Measurements from ENCODE around the gene GOLGA2.

The GOLGA2 gene

DNA sequence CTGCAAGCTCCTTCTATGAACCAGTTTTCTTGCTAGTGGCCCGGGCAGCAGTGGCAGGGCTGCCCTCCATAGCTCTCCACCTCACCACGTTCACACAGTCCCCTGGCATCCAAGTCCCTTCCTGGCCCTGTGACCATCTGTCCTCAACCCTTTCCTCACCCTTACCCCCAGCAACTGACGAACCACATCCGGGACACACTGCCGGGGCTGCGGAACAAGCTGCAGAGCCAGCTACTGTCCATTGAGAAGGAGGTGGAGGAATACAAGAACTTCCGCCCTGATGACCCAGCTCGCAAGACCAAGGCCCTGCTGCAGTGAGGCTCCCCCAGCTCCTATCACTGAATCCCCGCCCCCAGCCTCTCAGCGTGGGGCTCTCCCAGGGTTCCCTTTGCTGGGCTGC is 53.8 kb downstream of the GOLGA2 start:
- H3K4me3 ChIP-seq (ENCODE audit: low read depth, low read length) = no peak overlapping the region
- in situ Hi-C loops (cut with HindIII; ENCODE audit: low sequenced_read_pairs) = no loop called here
- TF ChIP-seq, protein P1, sequence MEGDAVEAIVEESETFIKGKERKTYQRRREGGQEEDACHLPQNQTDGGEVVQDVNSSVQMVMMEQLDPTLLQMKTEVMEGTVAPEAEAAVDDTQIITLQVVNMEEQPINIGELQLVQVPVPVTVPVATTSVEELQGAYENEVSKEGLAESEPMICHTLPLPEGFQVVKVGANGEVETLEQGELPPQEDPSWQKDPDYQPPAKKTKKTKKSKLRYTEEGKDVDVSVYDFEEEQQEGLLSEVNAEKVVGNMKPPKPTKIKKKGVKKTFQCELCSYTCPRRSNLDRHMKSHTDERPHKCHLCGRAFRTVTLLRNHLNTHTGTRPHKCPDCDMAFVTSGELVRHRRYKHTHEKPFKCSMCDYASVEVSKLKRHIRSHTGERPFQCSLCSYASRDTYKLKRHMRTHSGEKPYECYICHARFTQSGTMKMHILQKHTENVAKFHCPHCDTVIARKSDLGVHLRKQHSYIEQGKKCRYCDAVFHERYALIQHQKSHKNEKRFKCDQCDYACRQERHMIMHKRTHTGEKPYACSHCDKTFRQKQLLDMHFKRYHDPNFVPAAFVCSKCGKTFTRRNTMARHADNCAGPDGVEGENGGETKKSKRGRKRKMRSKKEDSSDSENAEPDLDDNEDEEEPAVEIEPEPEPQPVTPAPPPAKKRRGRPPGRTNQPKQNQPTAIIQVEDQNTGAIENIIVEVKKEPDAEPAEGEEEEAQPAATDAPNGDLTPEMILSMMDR (IDR thresholded peaks at IDR 0.05; ENCODE audit: low read depth, low read length, missing control alignments) = no peak
- no peak for DNase-seq (ENCODE audit: low read depth)

DNA sequence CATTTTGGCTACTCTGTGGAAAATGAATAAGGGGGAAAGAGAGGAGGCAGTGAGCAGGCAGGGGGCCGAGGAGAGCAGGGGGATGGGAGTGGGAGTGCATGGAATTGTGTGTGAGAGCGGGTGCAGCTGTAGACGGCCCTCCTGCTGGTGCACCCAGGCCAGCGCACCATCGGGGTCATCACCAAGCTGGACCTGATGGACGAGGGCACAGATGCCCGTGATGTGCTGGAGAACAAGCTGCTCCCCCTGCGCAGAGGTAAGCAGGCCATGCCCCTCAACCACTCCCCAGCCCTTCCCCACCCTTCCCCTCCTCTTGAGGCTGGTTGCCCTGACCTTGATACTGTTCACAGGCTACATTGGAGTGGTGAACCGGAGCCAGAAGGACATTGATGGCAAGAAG is 56.0 kb downstream of the GOLGA2 start:
- no peak for DNase-seq (ENCODE audit: low read depth)
- no peak overlapping the region for H3K4me3 ChIP-seq (ENCODE audit: low read depth, low read length)
- in situ Hi-C loops (cut with HindIII; ENCODE audit: low sequenced_read_pairs) = no loop called here
- TF ChIP-seq, protein P1 (IDR thresholded peaks at IDR 0.05; ENCODE audit: low read depth, low read length, missing control alignments) = no peak

DNA sequence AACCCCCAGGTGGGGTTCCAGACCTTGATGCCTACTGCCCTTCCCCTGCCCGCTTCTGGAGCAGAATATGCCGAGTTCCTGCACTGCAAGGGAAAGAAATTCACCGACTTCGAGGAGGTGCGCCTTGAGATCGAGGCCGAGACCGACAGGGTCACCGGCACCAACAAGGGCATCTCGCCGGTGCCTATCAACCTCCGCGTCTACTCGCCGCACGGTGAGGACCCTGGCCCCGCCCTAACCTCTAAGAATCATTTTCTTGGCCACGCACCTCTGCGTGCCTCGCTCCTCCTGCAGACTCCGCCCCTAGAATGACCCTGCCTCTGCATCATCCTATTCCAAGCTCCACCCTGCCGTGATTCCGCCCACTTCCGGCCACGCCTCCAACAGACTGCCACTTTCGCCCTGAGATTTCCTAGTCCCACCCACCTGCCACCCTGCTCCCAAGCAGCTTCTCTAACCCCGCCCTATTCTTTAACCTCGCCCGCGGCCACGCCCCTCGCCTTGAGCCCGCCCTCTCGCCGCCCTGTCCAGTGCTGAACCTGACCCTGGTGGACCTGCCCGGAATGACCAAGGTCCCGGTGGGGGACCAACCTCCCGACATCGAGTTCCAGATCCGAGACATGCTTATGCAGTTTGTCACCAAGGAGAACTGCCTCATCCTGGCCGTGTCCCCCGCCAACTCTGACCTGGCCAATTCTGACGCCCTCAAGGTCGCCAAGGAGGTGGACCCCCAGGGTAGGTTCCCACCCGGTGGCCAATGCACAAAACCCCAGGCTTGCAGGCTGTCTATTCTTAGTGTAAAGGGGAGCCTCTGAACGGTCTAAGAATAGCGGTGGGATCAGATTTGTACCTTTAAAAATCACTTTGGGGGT is 57.1 kb downstream of the GOLGA2 start:
- DNase-seq (ENCODE audit: low read depth) = peak; percentile 59
- TF ChIP-seq, protein P1 (IDR thresholded peaks at IDR 0.05; ENCODE audit: low read depth, low read length, missing control alignments) = no peak
- in situ Hi-C loops (cut with HindIII; ENCODE audit: low sequenced_read_pairs) = no loop called here
- peak overlapping the region; percentile 29 for H3K4me3 ChIP-seq (ENCODE audit: low read depth, low read length)

DNA sequence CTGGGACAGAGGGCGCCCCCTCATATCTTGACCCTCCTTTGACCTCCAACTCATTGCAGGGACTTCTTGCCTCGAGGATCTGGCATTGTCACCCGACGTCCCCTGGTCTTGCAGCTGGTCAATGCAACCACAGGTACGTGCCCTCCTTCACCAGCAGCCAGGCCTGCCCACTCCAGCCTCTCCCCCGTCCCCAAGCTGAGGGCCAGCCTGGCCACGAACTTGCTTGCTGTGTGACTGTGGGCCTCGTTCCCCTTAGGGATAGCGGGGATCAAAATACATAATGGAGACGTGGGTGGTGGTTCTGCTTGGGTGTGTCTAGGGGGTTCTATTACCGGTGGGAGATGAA is 57.7 kb downstream of the GOLGA2 start:
- in situ Hi-C loops (cut with HindIII; ENCODE audit: low sequenced_read_pairs) = no loop called here
- H3K4me3 ChIP-seq (ENCODE audit: low read depth, low read length) = peak overlapping the region; percentile 29

DNA sequence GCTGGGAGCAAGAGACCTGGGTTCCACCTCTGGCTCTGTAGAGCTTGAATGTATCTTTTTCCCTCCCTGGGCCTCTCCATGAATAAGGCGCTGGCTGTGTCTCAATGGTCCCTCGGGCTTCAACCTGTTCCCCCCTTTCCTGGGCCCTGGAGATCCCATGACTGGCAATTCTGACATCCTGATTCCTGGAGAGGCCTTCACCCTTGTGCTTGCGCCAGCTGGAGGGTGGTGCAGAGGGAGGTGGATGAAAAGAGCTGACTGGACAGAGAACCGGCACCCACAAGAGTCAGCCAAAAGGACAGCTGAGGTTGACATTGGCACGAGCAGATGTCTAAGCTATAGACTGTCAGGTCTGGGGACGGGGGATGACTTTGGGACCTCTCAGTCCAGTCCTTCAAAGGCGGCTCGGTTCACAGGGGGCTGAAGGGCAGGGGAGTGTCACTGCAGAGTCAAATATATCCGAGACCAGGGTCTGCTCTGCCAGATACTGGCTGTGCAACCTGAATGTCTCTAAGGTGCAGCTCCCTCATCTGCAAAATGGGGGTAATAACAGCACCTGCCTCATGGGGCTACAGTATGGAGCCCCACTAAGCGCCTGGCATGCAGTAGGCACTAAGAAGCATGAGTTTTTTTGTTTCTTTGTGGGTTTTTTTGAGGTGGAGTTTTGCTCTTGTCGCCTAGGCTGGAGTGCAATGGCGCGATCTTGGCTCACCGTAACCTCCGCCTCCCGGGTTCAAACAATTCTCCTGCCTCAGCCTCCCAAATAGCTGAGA is 58.8 kb downstream of the GOLGA2 start:
- no peak for DNase-seq (ENCODE audit: low read depth)
- TF ChIP-seq, protein P1 (IDR thresholded peaks at IDR 0.05; ENCODE audit: low read depth, low read length, missing control alignments) = no peak
- in situ Hi-C loops (cut with HindIII; ENCODE audit: low sequenced_read_pairs) = no loop called here
- no peak overlapping the region for H3K4me3 ChIP-seq (ENCODE audit: low read depth, low read length)

More for the DNA sequence above, 57.7 kb downstream of the GOLGA2 start:
- no peak for DNase-seq (ENCODE audit: low read depth)
- TF ChIP-seq, protein P1 (IDR thresholded peaks at IDR 0.05; ENCODE audit: low read depth, low read length, missing control alignments) = no peak

DNA sequence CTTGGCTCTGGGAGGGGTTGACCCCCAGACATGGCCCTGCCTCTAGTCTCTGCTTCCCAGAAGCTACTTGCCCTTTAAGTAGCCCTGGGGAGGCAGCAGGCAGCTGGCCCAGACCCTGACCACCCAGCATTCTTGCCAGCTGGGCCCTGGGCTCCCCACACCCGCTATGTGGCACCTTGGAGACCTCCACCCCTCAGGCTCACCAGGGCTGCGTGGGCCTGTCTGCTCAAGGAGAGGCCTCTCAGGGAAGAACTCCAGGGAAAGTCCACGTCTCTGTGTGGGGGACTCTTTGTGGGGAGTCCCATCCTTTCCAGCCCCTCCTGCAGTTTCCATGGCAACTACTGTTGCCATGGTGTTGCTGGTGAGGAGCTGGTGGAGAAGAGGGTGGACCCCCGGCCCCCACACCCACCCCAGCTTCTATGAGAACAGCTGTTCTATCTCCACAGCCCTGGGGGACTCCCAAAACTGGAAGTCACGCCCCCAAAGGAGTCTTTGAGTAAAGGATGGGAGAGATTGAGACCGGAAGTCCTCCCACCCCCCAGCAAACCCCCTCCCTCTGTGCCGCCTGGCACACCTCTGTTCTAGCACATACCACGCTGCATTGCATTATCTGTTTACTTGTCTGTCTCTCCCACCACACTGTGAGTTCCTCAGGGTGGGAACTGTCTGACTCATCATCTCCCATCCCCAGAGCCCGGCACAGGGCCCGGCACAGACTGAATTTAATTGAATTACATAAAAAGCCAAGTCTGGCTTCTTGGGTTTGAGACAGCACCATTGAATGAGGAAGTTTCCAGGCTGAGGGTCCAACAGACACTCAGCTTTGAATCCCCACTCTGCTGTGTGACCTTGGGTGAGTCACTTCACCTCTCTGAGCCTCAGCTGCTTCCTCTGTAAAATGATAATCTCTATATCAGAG is 60.1 kb downstream of the GOLGA2 start:
- peak; percentile 35 for DNase-seq (ENCODE audit: low read depth)
- in situ Hi-C loops (cut with HindIII; ENCODE audit: low sequenced_read_pairs) = no loop called here

More for the DNA sequence above, 60.1 kb downstream of the GOLGA2 start:
- no peak overlapping the region for H3K4me3 ChIP-seq (ENCODE audit: low read depth, low read length)
- TF ChIP-seq, protein P1 (IDR thresholded peaks at IDR 0.05; ENCODE audit: low read depth, low read length, missing control alignments) = no peak

Measured in astrocyte of the cerebellum (primary cell).